PC-9 (cell line): ENCODE results near the gene SHISA9. TPM values are rescaled to one million over a fixed set of nuclear protein-coding genes. Genes with fewer than 3 reads are reported as not detected.

Source experiments
- BruUV-seq: library from RNA; stranded (reverse); fragments of 400-500 nt; replicated peaks from 2 replicates; lab custom pipeline; 2021; lab: Mats Ljungman, UMichigan
- CTCF ChIA-PET: fragments of 300-600 bp; sonication (Branson Sonifier 250); formaldehyde crosslinking; loops from one replicate; lab custom pipeline; 2022; ENCODE audit warnings: antibody characterized with exemption; lab: Charles Lee
- POLR2A ChIA-PET: fragments of 300-600 bp; sonication (Branson Sonifier 250); formaldehyde crosslinking; loops from one replicate; lab custom pipeline; 2022; ENCODE audit warnings: antibody characterized with exemption; ENCODE audit not compliant: unreplicated experiment; lab: Charles Lee
- DNase-seq, 2 experiments: peaks; one replicate each; pipeline versions ENCODE4 v3.0.0 to v3.0.0-alpha.2; 2015 to 2022; ENCODE audit warnings: mixed read lengths in 1 of 2
- H2AFZ ChIP-seq: fragments of 200-600 bp; sonication (generic); 2 replicates; pipeline ENCODE4 v1.8.1; 2017; ENCODE audit warnings: antibody characterized with exemption
- H3F3A ChIP-seq: fragments of 200-600 bp; sonication (generic); 2 replicates; pipeline ENCODE4 v1.8.1; 2017; ENCODE audit warnings: antibody characterized with exemption, mild to moderate bottlenecking, low read depth; ENCODE audit not compliant: insufficient read depth
- H3K27ac ChIP-seq: fragments of 200-600 bp; sonication (generic); 2 replicates; pipeline ENCODE4 v1.6.1; 2016; ENCODE audit warnings: mixed run types
- H3K27me3 ChIP-seq: fragments of 200-600 bp; sonication (generic); 2 replicates; pipeline ENCODE4 v1.6.1; 2016; ENCODE audit warnings: low read depth, mixed run types; ENCODE audit not compliant: insufficient read depth
- H3K36me3 ChIP-seq: fragments of 200-600 bp; sonication (generic); 2 replicates; pipeline ENCODE4 v1.6.1; 2016; ENCODE audit warnings: low read depth, mixed run types
- H3K4me1 ChIP-seq: fragments of 200-600 bp; sonication (generic); replicated peaks from 2 replicates; pipeline ENCODE4 v1.6.1; 2016; ENCODE audit warnings: mixed run types; ENCODE audit not compliant: insufficient read depth
- H3K4me2 ChIP-seq: fragments of 200-600 bp; sonication (generic); 2 replicates; pipeline ENCODE4 v1.6.1; 2017; ENCODE audit warnings: mixed run types
- H3K4me3 ChIP-seq: fragments of 200-600 bp; sonication (generic); 2 replicates; pipeline ENCODE4 v1.6.1; 2016; ENCODE audit warnings: mixed run types
- H3K79me2 ChIP-seq: fragments of 200-600 bp; sonication (generic); 2 replicates; pipeline ENCODE4 v1.6.1; 2017; ENCODE audit warnings: low read depth, mixed run types
- H3K9me2 ChIP-seq: fragments of 200-600 bp; sonication (generic); 2 replicates; pipeline ENCODE4 v1.8.1; 2017; ENCODE audit warnings: mild to moderate bottlenecking; ENCODE audit not compliant: insufficient read depth
- H3K9me3 ChIP-seq: fragments of 200-600 bp; sonication (generic); 2 replicates; pipeline ENCODE4 v1.8.1; 2016; ENCODE audit warnings: low read depth; ENCODE audit not compliant: insufficient read depth
- H4K20me1 ChIP-seq: fragments of 200-600 bp; sonication (generic); 2 replicates; pipeline ENCODE4 v1.8.1; 2017; ENCODE audit not compliant: insufficient read depth
- CTCF ChIP-seq: fragments of 200-600 bp; sonication (generic); conservative IDR thresholded peaks from 2 replicates; pipeline ENCODE4 v1.6.1; 2017; ENCODE audit warnings: mixed run types, antibody characterized with exemption, mild to moderate bottlenecking, moderate library complexity
- EZH2 ChIP-seq: fragments of 200-600 bp; sonication (generic); IDR thresholded peaks from 2 replicates; pipeline ENCODE4 v1.8.0; 2017; ENCODE audit warnings: antibody characterized with exemption, low read depth
- intact Hi-C: fragments of 100-400 bp; cut with micrococcal nuclease; formaldehyde crosslinking; loops from one replicate; pipeline ENCODE4 v1.10.0; 2022; ENCODE audit not compliant: unreplicated experiment
- total RNA-seq: library from RNA; stranded (reverse); gene quantifications from 2 replicates; pipeline ENCODE4 v1.2.3, GENCODE V29; 2021

SHISA9 gene
- total RNA-seq, 1 experiment from 2014 or later: 80.5 TPM

- no TSS peak for BruUV-seq
- POLR2A ChIA-PET: no interaction called here
Measured at GRCh38 chr16:13234999-13235398, 333.6 kb downstream of the SHISA9 start.

GRCh38 chr16:13236308-13236707, 334.9 kb downstream of the SHISA9 start:
- BruUV-seq: no TSS peak
- no peaks in the 10 kb centered on the region for H3K36me3 ChIP-seq
- no peak overlapping the region for H3K4me3 ChIP-seq
- TF ChIP-seq EZH2: no peak
- TF ChIP-seq CTCF: no peak
- H3K4me1 ChIP-seq: no peaks in the 10 kb centered on the region
- ChIA-PET POLR2A (no interaction called here), CTCF (no interaction called here)
- no peak for DNase-seq
- H4K20me1 ChIP-seq: no peaks in the 10 kb centered on the region; the same call in 1 of the 2 replicates
- H3K9me2 ChIP-seq: no peaks in the 10 kb centered on the region
- H3F3A ChIP-seq: peaks cover 6% of the 10 kb centered on the region; the same call in 1 of the 2 replicates
- H3K9me3 ChIP-seq: no peaks in the 10 kb centered on the region
- no peaks in the 10 kb centered on the region for H3K79me2 ChIP-seq
- H3K27ac ChIP-seq: no peak overlapping the region
- H2AFZ ChIP-seq: no peak overlapping the region
- H3K27me3 ChIP-seq: no peaks in the 10 kb centered on the region
- intact Hi-C loops: no loop called here
- no peak overlapping the region for H3K4me2 ChIP-seq

More at GRCh38 chr16:13234999-13235398, 333.6 kb downstream of the SHISA9 start:
- Histone ChIP-seq H3K4me1 (no peaks in the 10 kb centered on the region), H3K79me2 (no peaks in the 10 kb centered on the region), H3K4me3 (no peak overlapping the region), H3K9me3 (no peaks in the 10 kb centered on the region), H3K27ac (no peak overlapping the region), H3K9me2 (no peaks in the 10 kb centered on the region), H3K27me3 (no peaks in the 10 kb centered on the region), H3K36me3 (no peaks in the 10 kb centered on the region), H4K20me1 (no peaks in the 10 kb centered on the region; the same call in 1 of the 2 replicates), H3K4me2 (no peak overlapping the region), H2AFZ (no peak overlapping the region), H3F3A (peaks cover 6% of the 10 kb centered on the region; the same call in 1 of the 2 replicates)
- intact Hi-C loops: no loop called here
- CTCF ChIA-PET: no interaction called here
- DNase-seq: no peak
- TF ChIP-seq EZH2 (no peak), CTCF (no peak)

GRCh38 chr16:13238182-13238581, 336.8 kb downstream of the SHISA9 start:
- Histone ChIP-seq H3K4me3 (no peak overlapping the region), H3K36me3 (no peaks in the 10 kb centered on the region), H3K9me2 (no peaks in the 10 kb centered on the region), H3K4me2 (no peak overlapping the region), H3K27me3 (no peaks in the 10 kb centered on the region), H3K9me3 (no peaks in the 10 kb centered on the region), H4K20me1 (no peaks in the 10 kb centered on the region; the same call in 1 of the 2 replicates), H2AFZ (no peak overlapping the region), H3F3A (peaks cover 6% of the 10 kb centered on the region; the same call in 1 of the 2 replicates), H3K27ac (no peak overlapping the region), H3K4me1 (no peaks in the 10 kb centered on the region), H3K79me2 (no peaks in the 10 kb centered on the region)
- DNase-seq: no peak
- intact Hi-C loops: no loop called here
- CTCF ChIA-PET: no interaction called here
- BruUV-seq: no TSS peak
- POLR2A ChIA-PET: interaction anchor here (0.7 kb wide), 1 partner anchor 218 kb away, joined by 4 read pairs; no protein-coding TSS in a partner anchor
- no peak for TF ChIP-seq CTCF
- TF ChIP-seq EZH2: no peak
